MM.1S (cell line): Measurements from ENCODE around the gene PLXND1.

Experiments
- EZH2 ChIP-seq: fragments of 300-600 bp; sonication (generic); optimal IDR thresholded peaks from 2 replicates; pipeline ENCODE3; 2017; ENCODE audit warnings: low read depth, mild to moderate bottlenecking, antibody characterized with exemption, low read length, mixed read lengths
- TF ChIP-seq, protein P1 (sequence below): fragments of 300-600 bp; sonication (generic); IDR thresholded peaks from 2 replicates; pipeline ENCODE4 v1.5.1; 2016; ENCODE audit warnings: antibody characterized with exemption, low read length, mixed read lengths

DNA sequence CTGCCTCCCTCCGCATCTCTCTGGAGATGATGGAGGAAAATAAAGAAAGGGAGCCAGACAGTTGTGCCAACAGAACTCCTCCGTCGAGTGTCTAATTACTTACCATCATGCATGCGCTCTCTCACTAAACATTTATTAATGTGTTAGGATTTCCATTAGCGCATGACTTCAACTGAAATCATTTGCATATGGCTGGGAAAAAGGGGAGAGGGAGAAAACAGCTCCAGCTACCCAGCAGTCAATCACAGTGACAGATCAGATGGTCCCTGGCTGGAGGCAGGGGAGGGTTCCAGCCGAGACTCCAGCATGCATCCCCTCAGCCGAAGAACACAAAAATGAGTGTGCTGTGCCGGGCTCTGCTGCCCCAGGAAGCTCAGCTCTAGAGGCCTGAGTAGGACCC, 84.9 kb downstream of the PLXND1 start:
- TF ChIP-seq EZH2 = no peak
- TF ChIP-seq, protein P1, sequence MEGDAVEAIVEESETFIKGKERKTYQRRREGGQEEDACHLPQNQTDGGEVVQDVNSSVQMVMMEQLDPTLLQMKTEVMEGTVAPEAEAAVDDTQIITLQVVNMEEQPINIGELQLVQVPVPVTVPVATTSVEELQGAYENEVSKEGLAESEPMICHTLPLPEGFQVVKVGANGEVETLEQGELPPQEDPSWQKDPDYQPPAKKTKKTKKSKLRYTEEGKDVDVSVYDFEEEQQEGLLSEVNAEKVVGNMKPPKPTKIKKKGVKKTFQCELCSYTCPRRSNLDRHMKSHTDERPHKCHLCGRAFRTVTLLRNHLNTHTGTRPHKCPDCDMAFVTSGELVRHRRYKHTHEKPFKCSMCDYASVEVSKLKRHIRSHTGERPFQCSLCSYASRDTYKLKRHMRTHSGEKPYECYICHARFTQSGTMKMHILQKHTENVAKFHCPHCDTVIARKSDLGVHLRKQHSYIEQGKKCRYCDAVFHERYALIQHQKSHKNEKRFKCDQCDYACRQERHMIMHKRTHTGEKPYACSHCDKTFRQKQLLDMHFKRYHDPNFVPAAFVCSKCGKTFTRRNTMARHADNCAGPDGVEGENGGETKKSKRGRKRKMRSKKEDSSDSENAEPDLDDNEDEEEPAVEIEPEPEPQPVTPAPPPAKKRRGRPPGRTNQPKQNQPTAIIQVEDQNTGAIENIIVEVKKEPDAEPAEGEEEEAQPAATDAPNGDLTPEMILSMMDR = no peak
